ENCODE data around the gene BACE1-AS.

DNA sequence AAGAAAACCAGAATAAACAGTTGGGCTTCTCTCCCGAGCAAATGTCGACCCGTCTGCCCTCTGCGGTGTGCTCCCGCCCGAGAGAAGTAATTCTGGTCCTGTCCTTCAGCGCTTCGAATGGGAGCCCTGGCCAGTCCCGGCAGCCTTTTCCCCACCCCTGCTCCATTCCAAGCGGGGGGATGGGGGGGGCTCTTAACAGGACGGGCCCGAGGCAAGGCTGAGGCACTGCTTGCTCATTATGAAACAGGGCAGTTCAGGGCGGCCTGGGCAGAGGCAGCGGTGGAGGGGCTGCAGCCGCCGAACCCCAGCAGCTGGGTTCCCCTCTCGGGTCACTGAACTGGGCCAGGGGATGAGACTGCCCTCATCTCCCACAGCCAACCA, 9.1 kb downstream of the BACE1-AS start:
- TF ChIP-seq, protein P1, sequence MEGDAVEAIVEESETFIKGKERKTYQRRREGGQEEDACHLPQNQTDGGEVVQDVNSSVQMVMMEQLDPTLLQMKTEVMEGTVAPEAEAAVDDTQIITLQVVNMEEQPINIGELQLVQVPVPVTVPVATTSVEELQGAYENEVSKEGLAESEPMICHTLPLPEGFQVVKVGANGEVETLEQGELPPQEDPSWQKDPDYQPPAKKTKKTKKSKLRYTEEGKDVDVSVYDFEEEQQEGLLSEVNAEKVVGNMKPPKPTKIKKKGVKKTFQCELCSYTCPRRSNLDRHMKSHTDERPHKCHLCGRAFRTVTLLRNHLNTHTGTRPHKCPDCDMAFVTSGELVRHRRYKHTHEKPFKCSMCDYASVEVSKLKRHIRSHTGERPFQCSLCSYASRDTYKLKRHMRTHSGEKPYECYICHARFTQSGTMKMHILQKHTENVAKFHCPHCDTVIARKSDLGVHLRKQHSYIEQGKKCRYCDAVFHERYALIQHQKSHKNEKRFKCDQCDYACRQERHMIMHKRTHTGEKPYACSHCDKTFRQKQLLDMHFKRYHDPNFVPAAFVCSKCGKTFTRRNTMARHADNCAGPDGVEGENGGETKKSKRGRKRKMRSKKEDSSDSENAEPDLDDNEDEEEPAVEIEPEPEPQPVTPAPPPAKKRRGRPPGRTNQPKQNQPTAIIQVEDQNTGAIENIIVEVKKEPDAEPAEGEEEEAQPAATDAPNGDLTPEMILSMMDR (IDR thresholded peaks at IDR 0.05) = no peak
- TF ChIP-seq POLR2A (IDR thresholded peaks at IDR 0.05) = no peak
